BJ (cell line): ENCODE measurements around the gene MKNK2. TPM values are rescaled to one million over a fixed set of nuclear protein-coding genes. Genes with fewer than 3 reads are reported as not detected.

Source experiments
- CTCF ChIA-PET: fragments of 350-600 bp; formaldehyde crosslinking; extraction: SDS; loops from one replicate; lab custom pipeline; 2021; ENCODE audit warnings: antibody characterized with exemption, inconsistent platforms; lab: Yijun Ruan, JAX
- POLR2A ChIA-PET: fragments of 300-600 bp; sonication (Branson Sonifier 250); formaldehyde crosslinking; extraction: SDS; loops from one replicate; lab custom pipeline; 2021; ENCODE audit warnings: antibody characterized with exemption; lab: Charles Lee
- DNase-seq: peaks from one replicate; pipeline ENCODE4 v3.0.0-alpha.2; 2011; ENCODE audit warnings: low read depth
- H3K27me3 ChIP-seq: 2 replicates; pipeline ENCODE4 v1.6.0; 2011; ENCODE audit warnings: low read length; ENCODE audit not compliant: control insufficient read depth, insufficient read depth
- H3K36me3 ChIP-seq: 2 replicates; pipeline ENCODE4 v1.5.1; 2011; ENCODE audit warnings: low read length; ENCODE audit not compliant: control insufficient read depth, insufficient read depth
- H3K4me3 ChIP-seq: 2 replicates; pipeline ENCODE4 v1.5.1; 2011; ENCODE audit warnings: low read depth, mild to moderate bottlenecking, control low read depth, low read length
- polyA plus RNA-seq: library from polyadenylated mRNA; depleted of rRNA; stranded (reverse); fragments of >200 nt; gene quantifications from 2 replicates; pipeline ENCODE4 v1.2.3, GENCODE V29; 2011
- TF ChIP-seq, protein P1 (sequence below): IDR thresholded peaks from 2 replicates; pipeline ENCODE4 v1.5.1; 2011; ENCODE audit warnings: low read depth, mild to moderate bottlenecking, control low read depth, inconsistent platforms, low read length, moderate library complexity; ENCODE audit not compliant: insufficient read depth

The MKNK2 gene
- polyA plus RNA-seq, 1 experiment, result 108 TPM

DNA sequence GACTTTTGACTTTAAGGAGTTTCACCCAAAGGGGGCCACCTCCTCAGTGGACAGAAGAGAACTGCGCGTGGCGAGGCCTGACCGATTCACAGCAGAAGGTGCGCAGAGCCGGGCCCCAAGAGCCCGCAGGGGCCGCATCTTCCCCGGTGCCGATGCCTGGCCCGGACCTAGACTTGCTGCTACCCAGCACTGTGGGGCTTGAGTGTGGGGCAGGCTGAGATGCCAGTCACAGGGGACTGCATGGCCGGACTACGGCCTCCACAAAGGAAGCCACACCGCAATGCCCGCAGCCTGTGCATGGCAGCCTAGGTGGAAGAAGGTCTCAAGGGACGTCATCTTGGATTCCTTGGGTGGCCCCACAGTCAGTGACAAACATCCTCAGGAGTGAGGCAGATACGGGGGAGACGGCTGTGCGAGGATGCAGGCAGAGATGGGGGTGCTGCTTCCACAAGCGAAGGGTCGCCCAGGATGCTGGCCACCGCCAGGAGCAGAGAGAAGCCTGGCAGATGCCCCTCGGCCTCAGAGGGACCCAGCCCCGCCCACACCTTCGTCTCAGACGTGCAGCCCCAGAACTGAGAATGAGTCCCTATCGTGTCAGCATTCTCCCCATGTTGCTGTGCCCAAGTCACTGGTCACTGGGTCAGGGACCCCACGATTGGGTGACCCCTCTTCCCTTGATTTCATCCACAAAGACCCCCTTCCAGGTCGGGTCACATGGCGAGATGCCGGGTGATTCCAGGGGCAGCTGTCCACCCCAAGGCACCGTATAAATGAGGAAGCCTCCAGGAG lies 28.2 kb upstream of the MKNK2 start:
- TF ChIP-seq, protein P1, sequence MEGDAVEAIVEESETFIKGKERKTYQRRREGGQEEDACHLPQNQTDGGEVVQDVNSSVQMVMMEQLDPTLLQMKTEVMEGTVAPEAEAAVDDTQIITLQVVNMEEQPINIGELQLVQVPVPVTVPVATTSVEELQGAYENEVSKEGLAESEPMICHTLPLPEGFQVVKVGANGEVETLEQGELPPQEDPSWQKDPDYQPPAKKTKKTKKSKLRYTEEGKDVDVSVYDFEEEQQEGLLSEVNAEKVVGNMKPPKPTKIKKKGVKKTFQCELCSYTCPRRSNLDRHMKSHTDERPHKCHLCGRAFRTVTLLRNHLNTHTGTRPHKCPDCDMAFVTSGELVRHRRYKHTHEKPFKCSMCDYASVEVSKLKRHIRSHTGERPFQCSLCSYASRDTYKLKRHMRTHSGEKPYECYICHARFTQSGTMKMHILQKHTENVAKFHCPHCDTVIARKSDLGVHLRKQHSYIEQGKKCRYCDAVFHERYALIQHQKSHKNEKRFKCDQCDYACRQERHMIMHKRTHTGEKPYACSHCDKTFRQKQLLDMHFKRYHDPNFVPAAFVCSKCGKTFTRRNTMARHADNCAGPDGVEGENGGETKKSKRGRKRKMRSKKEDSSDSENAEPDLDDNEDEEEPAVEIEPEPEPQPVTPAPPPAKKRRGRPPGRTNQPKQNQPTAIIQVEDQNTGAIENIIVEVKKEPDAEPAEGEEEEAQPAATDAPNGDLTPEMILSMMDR, result no peak
- no peak for DNase-seq
- Histone ChIP-seq H3K4me3 (no peak overlapping the region), H3K27me3 (no peaks in the 10 kb centered on the region), H3K36me3 (peaks cover 29% of the 10 kb centered on the region)
- CTCF ChIA-PET, result no interaction called here
- POLR2A ChIA-PET, result no interaction called here

- Histone ChIP-seq H3K27me3 (no peaks in the 10 kb centered on the region), H3K36me3 (peaks cover 27% of the 10 kb centered on the region), H3K4me3 (no peak overlapping the region)
- no peak for DNase-seq
- TF ChIP-seq, protein P1, result no peak
- POLR2A ChIA-PET, result no interaction called here
- CTCF ChIA-PET, result no interaction called here
Measured at GRCh38 chr19:2077833-2078619, 27.0 kb upstream of the MKNK2 start.

DNA sequence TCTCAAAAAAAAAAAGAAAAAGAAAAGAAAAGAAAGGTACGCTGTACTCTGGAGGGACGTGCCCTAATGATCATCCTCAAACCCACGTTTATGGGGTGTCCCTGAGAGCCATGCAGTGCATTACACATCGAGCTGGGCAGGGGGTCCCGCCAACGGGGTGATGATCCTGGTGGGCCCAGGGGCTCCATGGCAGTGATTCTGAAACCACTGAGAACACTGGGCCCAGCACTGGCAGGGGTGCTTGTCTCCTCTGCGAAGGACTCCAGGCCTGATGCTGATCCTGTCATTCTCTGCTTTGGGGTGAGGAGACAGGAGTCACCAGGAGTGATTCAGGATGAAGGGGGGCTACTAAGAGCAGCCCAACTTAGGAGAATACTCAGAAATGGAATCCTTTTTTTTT lies 26.4 kb upstream of the MKNK2 start:
- CTCF ChIA-PET, result no interaction called here
- DNase-seq, result no peak
- peaks cover 33% of the 10 kb centered on the region for H3K36me3 ChIP-seq
- POLR2A ChIA-PET, result no interaction called here
- TF ChIP-seq, protein P1, result no peak
- H3K27me3 ChIP-seq, result no peaks in the 10 kb centered on the region
- H3K4me3 ChIP-seq, result no peak overlapping the region

DNA sequence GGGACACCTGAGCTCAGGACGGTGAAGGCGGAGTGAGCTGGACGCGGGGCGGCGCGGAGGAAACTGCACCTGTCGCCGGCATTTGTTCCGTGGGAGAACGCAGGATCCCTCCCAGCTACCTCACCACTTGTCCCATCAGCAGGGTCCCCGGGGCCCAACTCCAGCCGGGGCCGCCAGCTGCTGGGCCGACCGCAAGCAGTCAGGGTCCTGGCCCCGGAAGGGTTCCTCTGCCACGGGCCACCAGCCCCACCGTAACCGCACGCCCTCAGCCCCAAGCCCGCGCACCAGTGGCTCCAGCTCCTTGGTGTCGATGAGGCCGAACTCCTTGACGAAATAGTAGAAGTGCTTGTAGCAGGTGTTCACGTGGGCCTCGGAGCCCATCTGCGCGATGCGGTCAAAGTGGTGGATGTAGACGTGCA lies 25.5 kb upstream of the MKNK2 start:
- POLR2A ChIA-PET, result no interaction called here
- TF ChIP-seq, protein P1, result no peak

DNA sequence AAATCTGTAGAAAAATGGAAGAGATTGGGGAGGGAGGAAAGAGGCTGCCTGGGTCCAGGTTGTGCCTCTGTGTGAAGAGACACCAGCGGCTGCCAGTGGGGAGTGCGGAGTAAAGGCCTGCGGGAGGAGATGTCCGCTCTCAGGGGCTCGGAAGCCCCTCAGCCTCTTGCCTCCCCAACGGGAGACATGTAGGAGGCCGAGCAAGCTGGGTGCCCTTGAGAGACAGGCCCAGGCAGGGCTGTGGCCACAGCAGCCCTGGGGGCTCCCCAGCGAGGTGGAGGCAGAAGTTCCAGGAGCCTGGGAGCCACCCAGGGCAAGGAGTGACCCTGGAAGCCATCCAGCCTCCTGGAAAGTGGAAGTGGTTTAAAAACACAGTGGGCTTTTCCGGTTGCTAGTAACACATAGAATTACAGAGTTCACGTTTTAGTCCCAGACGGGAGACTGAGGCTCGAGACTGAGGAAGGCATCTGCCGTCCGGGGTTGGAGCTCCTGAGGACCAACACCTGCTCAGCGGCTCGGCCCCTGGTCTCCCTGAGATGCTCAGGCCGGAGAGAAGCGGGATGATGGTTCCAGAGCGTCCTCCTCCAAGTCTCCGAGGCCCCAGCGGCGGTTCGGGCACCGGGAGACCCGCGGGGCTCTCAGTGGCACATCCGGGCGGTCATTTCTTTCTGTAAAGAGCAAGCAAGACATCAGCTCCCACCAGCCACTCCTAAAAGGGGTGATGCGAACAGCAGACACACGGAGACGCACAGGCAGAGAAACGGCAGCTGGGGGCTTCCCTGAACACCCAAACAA lies 21.9 kb upstream of the MKNK2 start:
- CTCF ChIA-PET, result interaction anchor here (1.3 kb wide), 1 partner anchor 53 kb away, joined by 5 read pairs; no protein-coding TSS in a partner anchor
- no peaks in the 10 kb centered on the region for H3K27me3 ChIP-seq
- peaks cover 29% of the 10 kb centered on the region for H3K36me3 ChIP-seq
- POLR2A ChIA-PET, result no interaction called here
- DNase-seq, result no peak
- H3K4me3 ChIP-seq, result no peak overlapping the region
- TF ChIP-seq, protein P1, result no peak

More for the DNA sequence above, 25.5 kb upstream of the MKNK2 start:
- no peak for DNase-seq
- H3K36me3 ChIP-seq, result peaks cover 34% of the 10 kb centered on the region
- no peak overlapping the region for H3K4me3 ChIP-seq
- CTCF ChIA-PET, result interaction anchor here (0.8 kb wide), 1 partner anchor 147 kb away, joined by 3 read pairs; no protein-coding TSS in a partner anchor
- H3K27me3 ChIP-seq, result no peaks in the 10 kb centered on the region
